Smooth muscle cell (in vitro differentiated cells): Measurements from ENCODE around the gene PIGA. TPM values are rescaled to one million over a fixed set of nuclear protein-coding genes. Genes with fewer than 3 reads are reported as not detected.

ENCODE experiments used
- DNase-seq: peaks from one replicate; lab custom pipeline; 2025; ENCODE audit not compliant: unreplicated experiment; lab: John Stamatoyannopoulos, UW
- H2AFZ ChIP-seq: fragments of 200-600 bp; sonication (generic); 2 replicates; pipeline ENCODE4 v1.6.0; 2016; ENCODE audit warnings: antibody characterized with exemption, low read depth, mild to moderate bottlenecking
- H3F3A ChIP-seq: fragments of 200-600 bp; sonication (generic); 2 replicates; pipeline ENCODE4 v1.6.0; 2017; ENCODE audit warnings: antibody characterized with exemption, low read depth
- H3K27ac ChIP-seq: fragments of 200-600 bp; sonication (generic); 2 replicates; pipeline ENCODE4 v1.5.1; 2016; ENCODE audit warnings: low read depth, mild to moderate bottlenecking
- H3K27me3 ChIP-seq: fragments of 200-600 bp; sonication (generic); 2 replicates; pipeline ENCODE4 v1.6.1; 2016; ENCODE audit warnings: low read depth, mild to moderate bottlenecking
- H3K36me3 ChIP-seq: fragments of 200-600 bp; sonication (generic); 2 replicates; pipeline ENCODE4 v1.5.1; 2016; ENCODE audit warnings: low read depth
- H3K4me1 ChIP-seq: fragments of 200-600 bp; sonication (generic); 2 replicates; pipeline ENCODE4 v1.5.1; 2016; ENCODE audit warnings: low read depth
- H3K4me2 ChIP-seq: fragments of 200-600 bp; sonication (generic); 2 replicates; pipeline ENCODE4 v1.6.0; 2016; ENCODE audit warnings: mild to moderate bottlenecking
- H3K4me3 ChIP-seq: fragments of 200-600 bp; sonication (generic); 2 replicates; pipeline ENCODE4 v1.5.1; 2016; ENCODE audit warnings: mild to moderate bottlenecking
- H3K79me2 ChIP-seq: fragments of 200-600 bp; sonication (generic); 2 replicates; pipeline ENCODE4 v1.6.0; 2016; ENCODE audit warnings: low read depth, mild to moderate bottlenecking
- H3K9ac ChIP-seq: fragments of 200-600 bp; sonication (generic); 2 replicates; pipeline ENCODE4 v1.6.0; 2016; ENCODE audit warnings: low read depth
- H3K9me3 ChIP-seq: fragments of 200-600 bp; sonication (generic); replicated peaks from 2 replicates; pipeline ENCODE4 v1.5.1; 2016; ENCODE audit warnings: low read depth
- H4K20me1 ChIP-seq: fragments of 200-600 bp; sonication (generic); 2 replicates; pipeline ENCODE4 v1.6.0; 2016; ENCODE audit warnings: low read depth
- WGBS: methylation state at CpG from one replicate; pipeline ENCODE4 v1.1.7; 2016; ENCODE audit warnings: low lambda C conversion rate; 5-methylcytosine and 5-hydroxymethylcytosine counted together
- polyA plus RNA-seq: library from polyadenylated mRNA; unstranded; fragments of >200 nt; fragmentation: Nextera tagmentation; extraction: Ambion mirVana; gene quantifications from 2 replicates; pipeline ENCODE4 v1.2.1, GENCODE V29; 2016
- total RNA-seq: library from RNA; depleted of rRNA; stranded (reverse); fragments of >200 nt; gene quantifications from 2 replicates; pipeline ENCODE4 v1.2.3, GENCODE V29; 2014
- TF ChIP-seq, protein P1 (sequence below): fragments of 200-600 bp; sonication (generic); IDR thresholded peaks from 2 replicates; pipeline ENCODE4 v1.5.1; 2017; ENCODE audit warnings: borderline replicate concordance, mild to moderate bottlenecking, antibody characterized with exemption; ENCODE audit not compliant: insufficient read depth, poor library complexity, severe bottlenecking

PIGA gene
- total and polyA plus RNA-seq, 2 experiments from 2014 or later = 4.6 to 13.3 TPM

DNA sequence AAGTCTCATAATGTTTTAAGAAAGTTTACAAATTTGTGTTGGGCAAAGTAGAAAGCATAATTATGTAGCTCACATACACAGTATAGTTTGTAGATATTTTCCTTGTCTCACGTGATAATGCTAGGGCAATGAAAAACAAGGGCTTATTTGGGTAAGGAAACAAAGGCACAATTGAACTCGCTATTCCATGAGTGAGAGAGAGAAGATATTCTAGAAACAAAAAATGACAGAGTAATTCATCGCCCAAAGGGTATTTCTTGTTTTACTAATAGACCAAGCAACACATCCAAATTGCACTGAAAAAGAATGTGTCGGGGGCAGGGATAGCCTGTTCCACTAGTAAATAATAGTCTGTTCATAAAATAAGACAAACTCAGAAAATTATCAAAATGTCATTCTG lies 16.2 kb downstream of the PIGA start:
- no peak overlapping the region for H3K9ac ChIP-seq
- H3K4me1 ChIP-seq = no peaks in the 10 kb centered on the region
- DNase-seq = no peak
- H3K9me3 ChIP-seq = no peaks in the 10 kb centered on the region
- H3K36me3 ChIP-seq = no peaks in the 10 kb centered on the region
- no peaks in the 10 kb centered on the region for H3K27me3 ChIP-seq
- TF ChIP-seq, protein P1, sequence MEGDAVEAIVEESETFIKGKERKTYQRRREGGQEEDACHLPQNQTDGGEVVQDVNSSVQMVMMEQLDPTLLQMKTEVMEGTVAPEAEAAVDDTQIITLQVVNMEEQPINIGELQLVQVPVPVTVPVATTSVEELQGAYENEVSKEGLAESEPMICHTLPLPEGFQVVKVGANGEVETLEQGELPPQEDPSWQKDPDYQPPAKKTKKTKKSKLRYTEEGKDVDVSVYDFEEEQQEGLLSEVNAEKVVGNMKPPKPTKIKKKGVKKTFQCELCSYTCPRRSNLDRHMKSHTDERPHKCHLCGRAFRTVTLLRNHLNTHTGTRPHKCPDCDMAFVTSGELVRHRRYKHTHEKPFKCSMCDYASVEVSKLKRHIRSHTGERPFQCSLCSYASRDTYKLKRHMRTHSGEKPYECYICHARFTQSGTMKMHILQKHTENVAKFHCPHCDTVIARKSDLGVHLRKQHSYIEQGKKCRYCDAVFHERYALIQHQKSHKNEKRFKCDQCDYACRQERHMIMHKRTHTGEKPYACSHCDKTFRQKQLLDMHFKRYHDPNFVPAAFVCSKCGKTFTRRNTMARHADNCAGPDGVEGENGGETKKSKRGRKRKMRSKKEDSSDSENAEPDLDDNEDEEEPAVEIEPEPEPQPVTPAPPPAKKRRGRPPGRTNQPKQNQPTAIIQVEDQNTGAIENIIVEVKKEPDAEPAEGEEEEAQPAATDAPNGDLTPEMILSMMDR = no peak
- H2AFZ ChIP-seq = no peak overlapping the region
- H3K4me2 ChIP-seq = no peak overlapping the region
- whole genome bisulfite sequencing = 87% methylated on average over 4 of the region's 4 CpGs
- H3F3A ChIP-seq = no peaks in the 10 kb centered on the region
- H3K79me2 ChIP-seq = no peaks in the 10 kb centered on the region
- no peak overlapping the region for H3K4me3 ChIP-seq
- H3K27ac ChIP-seq = no peak overlapping the region
- no peaks in the 10 kb centered on the region for H4K20me1 ChIP-seq

DNA sequence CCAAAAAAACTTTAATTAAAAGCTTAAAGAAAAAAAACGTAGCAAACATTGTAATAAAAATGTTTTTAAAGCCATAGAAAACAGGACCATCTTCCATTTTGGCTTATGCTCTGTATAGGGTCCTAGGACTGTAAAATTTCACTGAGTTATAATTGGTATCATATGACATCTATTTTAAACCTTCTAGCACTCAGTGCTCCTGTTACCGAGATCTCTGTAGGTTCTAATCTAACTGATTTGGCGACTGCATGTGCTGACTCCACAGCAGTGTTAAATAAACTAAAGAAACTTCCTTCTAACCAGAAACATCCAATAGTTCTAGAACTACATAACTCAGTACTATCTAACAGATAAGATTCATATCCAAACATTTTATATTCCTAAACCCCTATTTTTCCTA lies 19.8 kb downstream of the PIGA start, which contains the start of gene ASB11:
TSS of gene ASB11 (minus strand) at position 132 of the 400 bp plus-strand sequence. CDS start at position 97, 35 bp downstream.
- H3K4me2 ChIP-seq = no peak within 1 kb of the TSS
- no peak within 1 kb of the TSS for H3K9ac ChIP-seq
- no peak within 1 kb of the TSS for H3K27ac ChIP-seq
- H3K36me3 ChIP-seq = no peaks in the 10 kb centered on the region
- no peak within 1 kb of the TSS for H2AFZ ChIP-seq
- no peaks in the 10 kb centered on the region for H3K4me1 ChIP-seq
- no peaks in the 10 kb centered on the region for H3K79me2 ChIP-seq
- H3K27me3 ChIP-seq = no peaks in the 10 kb centered on the region
- TF ChIP-seq, protein P1 = no peak
- DNase-seq = no peak
- H3K9me3 ChIP-seq = no peaks in the 10 kb centered on the region
- no peaks in the 10 kb centered on the region for H3F3A ChIP-seq
- WGBS = 55% methylated on average over 3 of the region's 3 CpGs
- H3K4me3 ChIP-seq = no peak within 1 kb of the TSS
- no peaks in the 10 kb centered on the region for H4K20me1 ChIP-seq

DNA sequence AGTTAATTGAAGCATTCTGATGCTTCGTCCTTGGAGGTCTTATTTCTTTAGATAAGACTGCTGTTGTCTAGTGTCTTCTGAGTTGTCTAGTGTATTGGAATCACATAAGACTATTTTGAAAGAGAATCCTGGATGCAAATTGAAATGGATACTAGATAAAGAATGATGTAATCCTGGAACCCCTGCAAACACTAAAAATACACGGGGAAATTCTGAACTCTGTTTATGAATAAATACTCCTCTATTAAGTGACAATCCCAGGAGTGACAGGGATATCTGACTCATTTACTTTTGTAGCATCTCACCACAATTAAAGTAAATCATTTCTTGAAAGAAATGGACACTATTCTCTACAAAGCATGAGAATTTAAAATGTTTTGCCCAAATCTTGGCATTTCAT lies 20.9 kb downstream of the PIGA start:
- Histone ChIP-seq H3K9ac (no peak overlapping the region), H3K4me3 (no peak overlapping the region), H3K27ac (no peak overlapping the region), H3F3A (no peaks in the 10 kb centered on the region), H3K79me2 (no peaks in the 10 kb centered on the region), H3K9me3 (no peaks in the 10 kb centered on the region), H2AFZ (no peak overlapping the region), H3K4me1 (no peaks in the 10 kb centered on the region), H3K27me3 (no peaks in the 10 kb centered on the region), H3K4me2 (no peak overlapping the region), H4K20me1 (no peaks in the 10 kb centered on the region), H3K36me3 (no peaks in the 10 kb centered on the region)
- DNase-seq = no peak
- 61% methylated on average over 2 of the region's 2 CpGs for WGBS
- TF ChIP-seq, protein P1 = no peak

DNA sequence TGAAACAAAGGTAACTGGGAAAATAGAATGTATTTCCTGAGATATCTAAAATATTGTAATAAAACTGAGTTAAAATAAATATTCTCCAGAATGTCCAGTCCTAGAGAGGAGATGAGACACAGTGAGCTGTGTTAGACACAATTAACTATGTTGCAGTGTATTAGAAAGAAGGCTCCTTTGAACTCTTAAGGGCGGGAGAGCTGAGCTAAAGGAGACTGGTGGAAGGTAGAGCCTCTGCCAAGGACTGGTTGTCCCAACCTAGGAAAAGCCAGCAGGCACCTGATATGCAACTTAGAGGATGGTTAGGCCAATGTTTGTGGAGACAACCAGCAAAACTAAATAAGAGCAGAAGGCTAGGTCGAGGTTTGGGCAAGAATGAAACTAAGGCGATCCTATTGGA lies 24.2 kb downstream of the PIGA start:
- H3K9me3 ChIP-seq = no peaks in the 10 kb centered on the region
- H3K27ac ChIP-seq = no peak overlapping the region
- TF ChIP-seq, protein P1 = no peak
- no peak overlapping the region for H3K4me2 ChIP-seq
- no peak overlapping the region for H3K9ac ChIP-seq
- H3K36me3 ChIP-seq = no peaks in the 10 kb centered on the region
- no peak for DNase-seq
- 88% methylated on average over 3 of the region's 3 CpGs for WGBS
- H3K4me3 ChIP-seq = no peak overlapping the region
- no peaks in the 10 kb centered on the region for H3F3A ChIP-seq
- H4K20me1 ChIP-seq = no peaks in the 10 kb centered on the region
- H3K27me3 ChIP-seq = no peaks in the 10 kb centered on the region
- H3K79me2 ChIP-seq = no peaks in the 10 kb centered on the region
- no peak overlapping the region for H2AFZ ChIP-seq
- no peaks in the 10 kb centered on the region for H3K4me1 ChIP-seq
